Fibroblast of villous mesenchyme (primary cell): ENCODE measurements around the gene KIF20B. TPM values are rescaled to one million over a fixed set of nuclear protein-coding genes. Genes with fewer than 3 reads are reported as not detected.
A peak's percentile ranks its signal among the peaks of the same experiment; 100 is the strongest.

Source experiments
- DNase-seq: peaks from one replicate; pipeline ENCODE4 v3.0.0-alpha.2; 2010; ENCODE audit warnings: low read depth
- H3K4me3 ChIP-seq: 2 replicates; pipeline ENCODE4 v1.5.1; 2011; ENCODE audit warnings: low read depth, mild to moderate bottlenecking, low read length
- total RNA-seq: library from RNA; depleted of rRNA; stranded (reverse); fragments of >200 nt; gene quantifications from 2 replicates; pipeline ENCODE4 v1.2.3, GENCODE V29; 2012
- TF ChIP-seq, protein P1 (sequence below): IDR thresholded peaks from 2 replicates; pipeline ENCODE4 v1.5.1; 2012; ENCODE audit warnings: low read depth, mild to moderate bottlenecking, low read length; ENCODE audit not compliant: insufficient read depth

KIF20B gene
- total RNA-seq, 1 donor: 19.9 TPM

DNA sequence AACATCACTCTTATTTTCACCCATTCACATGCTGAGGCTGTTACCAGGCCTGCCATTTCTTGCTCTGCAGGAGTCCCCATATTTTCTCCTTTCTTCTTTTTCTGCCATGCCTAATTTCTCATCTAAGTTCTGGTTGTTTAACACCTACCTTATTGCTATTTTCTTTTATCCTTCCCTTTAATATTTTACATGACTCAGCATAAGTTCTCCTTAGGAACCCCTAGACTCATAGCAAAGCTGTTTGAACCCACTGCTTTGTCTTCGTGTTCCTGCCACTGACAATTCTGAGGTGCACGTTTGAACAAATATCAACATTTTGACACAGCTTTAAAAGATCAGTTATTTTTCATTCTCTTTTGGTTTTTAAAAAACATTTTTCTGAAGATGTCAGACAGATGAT is 98.2 kb downstream of the KIF20B start:
- TF ChIP-seq, protein P1, sequence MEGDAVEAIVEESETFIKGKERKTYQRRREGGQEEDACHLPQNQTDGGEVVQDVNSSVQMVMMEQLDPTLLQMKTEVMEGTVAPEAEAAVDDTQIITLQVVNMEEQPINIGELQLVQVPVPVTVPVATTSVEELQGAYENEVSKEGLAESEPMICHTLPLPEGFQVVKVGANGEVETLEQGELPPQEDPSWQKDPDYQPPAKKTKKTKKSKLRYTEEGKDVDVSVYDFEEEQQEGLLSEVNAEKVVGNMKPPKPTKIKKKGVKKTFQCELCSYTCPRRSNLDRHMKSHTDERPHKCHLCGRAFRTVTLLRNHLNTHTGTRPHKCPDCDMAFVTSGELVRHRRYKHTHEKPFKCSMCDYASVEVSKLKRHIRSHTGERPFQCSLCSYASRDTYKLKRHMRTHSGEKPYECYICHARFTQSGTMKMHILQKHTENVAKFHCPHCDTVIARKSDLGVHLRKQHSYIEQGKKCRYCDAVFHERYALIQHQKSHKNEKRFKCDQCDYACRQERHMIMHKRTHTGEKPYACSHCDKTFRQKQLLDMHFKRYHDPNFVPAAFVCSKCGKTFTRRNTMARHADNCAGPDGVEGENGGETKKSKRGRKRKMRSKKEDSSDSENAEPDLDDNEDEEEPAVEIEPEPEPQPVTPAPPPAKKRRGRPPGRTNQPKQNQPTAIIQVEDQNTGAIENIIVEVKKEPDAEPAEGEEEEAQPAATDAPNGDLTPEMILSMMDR: no peak
- DNase-seq: no peak
- H3K4me3 ChIP-seq: no peak overlapping the region

DNA sequence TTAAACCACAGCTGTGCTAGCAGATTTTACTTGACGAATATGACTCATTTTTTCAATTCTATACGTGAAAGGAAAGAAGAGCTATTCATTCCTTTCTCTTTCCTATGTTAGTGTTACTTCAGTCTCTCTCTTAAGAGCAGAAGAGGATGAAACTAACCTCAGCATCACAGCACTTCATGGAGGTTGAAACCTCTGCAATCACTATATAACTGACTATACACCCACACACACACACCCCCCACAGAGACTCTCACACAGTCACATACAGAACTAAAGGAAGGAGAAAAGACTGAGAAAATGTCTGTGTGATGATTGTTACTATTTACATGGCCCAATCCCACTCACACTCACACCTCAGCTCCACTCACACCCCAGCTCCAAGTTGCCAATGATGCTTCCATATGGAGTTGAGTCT is 104.2 kb downstream of the KIF20B start:
- no peak overlapping the region for H3K4me3 ChIP-seq
- TF ChIP-seq, protein P1: no peak
- DNase-seq: no peak

DNA sequence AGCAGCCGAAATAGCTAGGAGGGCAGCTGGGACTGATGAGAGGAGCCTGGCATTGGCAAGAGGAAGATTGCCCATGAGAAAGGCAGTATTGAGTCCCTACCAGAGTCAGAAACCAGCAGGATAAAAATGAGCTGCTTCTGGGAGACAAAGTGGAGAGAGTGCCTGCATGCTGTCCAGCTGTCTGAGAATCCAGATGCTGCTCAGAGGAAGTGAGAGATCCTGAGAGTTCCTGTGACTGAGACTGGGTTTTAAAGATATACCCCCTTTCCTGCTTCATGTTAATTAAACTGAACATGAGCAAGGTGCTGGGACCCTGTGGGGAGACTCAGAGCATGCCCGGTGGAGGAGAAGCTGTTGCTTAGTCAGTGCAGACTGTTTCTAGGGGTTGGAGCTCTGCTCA is 107.5 kb downstream of the KIF20B start:
- H3K4me3 ChIP-seq: no peak overlapping the region
- TF ChIP-seq, protein P1: no peak
- no peak for DNase-seq

DNA sequence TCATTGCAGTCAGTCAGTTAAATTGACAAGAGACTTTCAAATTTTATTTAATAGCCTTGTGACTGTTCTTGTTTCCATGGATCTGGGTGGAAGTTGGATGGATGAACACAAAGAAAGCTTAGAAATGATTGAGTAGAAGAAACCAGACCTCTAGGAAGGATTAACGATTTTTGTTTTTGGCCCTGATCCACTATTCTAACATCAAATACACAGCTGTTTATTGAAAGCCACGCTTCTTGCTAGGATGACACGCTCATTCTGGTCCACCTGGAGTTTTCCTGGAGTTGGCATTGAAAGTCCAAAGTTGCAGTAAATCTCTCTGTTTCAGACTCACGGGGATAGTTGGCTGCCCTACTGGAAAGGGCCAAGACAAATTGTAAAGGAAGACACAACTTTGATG is 108.4 kb downstream of the KIF20B start:
- DNase-seq: no peak
- H3K4me3 ChIP-seq: no peak overlapping the region
- TF ChIP-seq, protein P1: no peak

DNA sequence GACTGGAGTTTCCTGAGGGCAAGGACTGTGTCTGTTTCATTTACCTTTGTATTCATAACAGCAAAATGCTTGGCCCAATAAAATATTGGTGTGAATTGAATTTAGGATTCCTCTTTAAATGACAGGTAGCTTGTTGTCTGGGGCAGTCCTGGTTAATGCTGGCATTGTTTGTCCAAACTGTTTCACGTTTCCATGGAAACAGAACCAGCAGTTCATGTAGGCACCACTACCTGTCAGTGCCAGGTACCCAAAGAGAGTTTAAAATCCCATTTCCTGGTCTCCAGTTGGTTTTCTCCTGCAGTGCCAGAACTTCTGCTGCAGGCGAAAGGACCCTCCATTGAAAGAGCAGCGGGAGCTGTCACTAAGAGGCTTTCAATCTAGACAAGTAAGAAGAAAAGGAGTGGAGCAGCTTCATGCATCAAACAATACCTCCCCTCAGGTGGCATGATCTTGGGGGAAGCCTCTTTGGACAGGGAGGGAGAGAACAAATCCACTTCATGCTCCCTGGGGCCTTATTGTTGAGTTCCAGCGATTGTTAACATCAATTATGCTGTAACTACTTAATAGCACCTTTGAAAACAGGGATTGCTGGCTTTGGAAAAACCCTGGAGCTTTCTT is 109.6 kb downstream of the KIF20B start:
- DNase-seq: no peak
- TF ChIP-seq, protein P1: no peak

DNA sequence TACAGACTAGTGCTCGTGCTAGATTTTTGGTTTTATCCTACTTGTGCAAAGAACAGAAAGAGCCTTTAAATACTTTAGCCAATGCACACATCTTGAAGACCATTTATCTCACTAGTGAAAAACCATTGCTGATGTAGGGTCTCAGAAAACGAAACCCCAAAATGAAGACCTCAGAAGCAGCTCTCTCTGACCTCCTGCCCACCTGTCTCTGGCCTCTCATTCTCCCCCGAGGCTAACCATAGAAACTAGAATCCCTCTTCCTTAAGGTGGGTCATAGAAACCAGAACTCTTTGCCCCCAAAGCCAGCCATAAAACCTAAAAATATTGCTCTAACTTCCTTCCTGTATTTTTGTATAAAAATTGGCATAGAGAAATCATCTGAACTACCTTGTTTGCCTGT is 112.2 kb downstream of the KIF20B start:
- TF ChIP-seq, protein P1: no peak
- no peak for DNase-seq
- no peak overlapping the region for H3K4me3 ChIP-seq

More for the DNA sequence above, 109.6 kb downstream of the KIF20B start:
- H3K4me3 ChIP-seq: no peak overlapping the region

DNA sequence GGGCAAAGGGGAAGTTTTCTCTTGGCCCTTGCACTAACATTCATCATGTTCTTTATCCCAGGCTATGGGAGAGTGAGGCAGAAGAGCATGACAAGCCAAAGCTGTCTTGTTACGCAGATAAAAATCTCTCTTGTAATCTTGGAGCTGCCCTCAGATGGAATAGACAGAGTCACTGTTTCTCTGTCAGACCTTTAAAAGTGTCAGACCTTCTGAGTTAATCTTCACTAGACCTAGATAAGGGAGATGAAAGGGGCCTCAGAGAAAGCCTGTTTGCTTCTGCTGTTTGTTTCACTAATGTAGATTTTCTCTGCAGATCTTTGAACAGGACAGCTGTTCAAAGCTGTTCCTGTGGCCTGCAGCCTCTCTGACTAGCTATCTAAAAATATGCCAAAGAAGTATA is 112.9 kb downstream of the KIF20B start:
- peak; percentile 64 for DNase-seq
- TF ChIP-seq, protein P1: no peak
- no peak overlapping the region for H3K4me3 ChIP-seq
